ENCODE data around the gene TOLLIP. TPM values are rescaled to one million over a fixed set of nuclear protein-coding genes. Genes with fewer than 3 reads are reported as not detected.
"Not testable (repeated sequence)": the region's sequence is repeated elsewhere in the genome, so short reads cannot be mapped to it uniquely, and the experiment has no call there.

TOLLIP gene
- total RNA-seq, 1 donor from 2014 or later, result 58.4 TPM

GRCh38 chr11:1267441-1268100, 41.9 kb downstream of the TOLLIP start:
- H3K4me3 Mint-ChIP-seq (ENCODE audit: unreplicated experiment), result no peak overlapping the region
- H3K4me1 Mint-ChIP-seq (ENCODE audit: low read depth), result peaks cover 10% of the 10 kb centered on the region
- peaks cover 4% of the 10 kb centered on the region for H3K9me3 Mint-ChIP-seq (ENCODE audit: low read depth)
- TF ChIP-seq CTCF (IDR thresholded peaks at IDR 0.05), result no peak
- H3K27me3 Mint-ChIP-seq (ENCODE audit: low read depth), result no peaks in the 10 kb centered on the region
- H3K27ac Mint-ChIP-seq (ENCODE audit: unreplicated experiment), result no peak overlapping the region
- H3K36me3 Mint-ChIP-seq (ENCODE audit: low read depth), result peaks cover 3% of the 10 kb centered on the region
- no peak for DNase-seq (ENCODE audit: low spot score)

- not testable (repeated sequence) for H3K27me3 Mint-ChIP-seq (ENCODE audit: low read depth); H3K9me3 Mint-ChIP-seq (ENCODE audit: low read depth); H3K36me3 Mint-ChIP-seq (ENCODE audit: low read depth); H3K27ac Mint-ChIP-seq (ENCODE audit: unreplicated experiment); DNase-seq (ENCODE audit: low spot score); H3K4me3 Mint-ChIP-seq (ENCODE audit: unreplicated experiment)
- H3K4me1 Mint-ChIP-seq (ENCODE audit: low read depth), result peaks cover 14% of the 10 kb centered on the region
These were observed 42.5 kb downstream of the TOLLIP start for GRCh38 chr11:1266976-1267375.

GRCh38 chr11:1265480-1265879, 44.0 kb downstream of the TOLLIP start:
- H3K36me3 Mint-ChIP-seq (ENCODE audit: low read depth); H3K9me3 Mint-ChIP-seq (ENCODE audit: low read depth); H3K4me3 Mint-ChIP-seq (ENCODE audit: unreplicated experiment); H3K27ac Mint-ChIP-seq (ENCODE audit: unreplicated experiment); H3K27me3 Mint-ChIP-seq (ENCODE audit: low read depth); DNase-seq (ENCODE audit: low spot score): not testable (repeated sequence)
- H3K4me1 Mint-ChIP-seq (ENCODE audit: low read depth), result peaks cover 14% of the 10 kb centered on the region

- H3K27ac Mint-ChIP-seq (ENCODE audit: unreplicated experiment), result peak overlapping the region; percentile 87
- not testable (repeated sequence) for H3K4me3 Mint-ChIP-seq (ENCODE audit: unreplicated experiment); H3K9me3 Mint-ChIP-seq (ENCODE audit: low read depth); H3K36me3 Mint-ChIP-seq (ENCODE audit: low read depth); DNase-seq (ENCODE audit: low spot score); H3K27me3 Mint-ChIP-seq (ENCODE audit: low read depth)
- peak; percentile 79 for TF ChIP-seq CTCF (IDR thresholded peaks at IDR 0.05)
- H3K4me1 Mint-ChIP-seq (ENCODE audit: low read depth), result peaks cover 14% of the 10 kb centered on the region
These were observed 45.0 kb downstream of the TOLLIP start for GRCh38 chr11:1264444-1264843.

GRCh38 chr11:1263010-1263409, 46.4 kb downstream of the TOLLIP start:
- TF ChIP-seq CTCF (IDR thresholded peaks at IDR 0.05), result no peak
- DNase-seq (ENCODE audit: low spot score), result no peak
- H3K4me3 Mint-ChIP-seq (ENCODE audit: unreplicated experiment), result peak overlapping the region; percentile 67
- H3K27ac Mint-ChIP-seq (ENCODE audit: unreplicated experiment), result peak overlapping the region; percentile 96
- no peaks in the 10 kb centered on the region for H3K27me3 Mint-ChIP-seq (ENCODE audit: low read depth)
- H3K9me3 Mint-ChIP-seq (ENCODE audit: low read depth), result peaks cover 4% of the 10 kb centered on the region
- H3K4me1 Mint-ChIP-seq (ENCODE audit: low read depth), result peaks cover 14% of the 10 kb centered on the region
- peaks cover 3% of the 10 kb centered on the region for H3K36me3 Mint-ChIP-seq (ENCODE audit: low read depth)

- no peak for TF ChIP-seq CTCF (IDR thresholded peaks at IDR 0.05)
- peaks cover 3% of the 10 kb centered on the region for H3K36me3 Mint-ChIP-seq (ENCODE audit: low read depth)
- peak overlapping the region; percentile 96 for H3K27ac Mint-ChIP-seq (ENCODE audit: unreplicated experiment)
- peaks cover 14% of the 10 kb centered on the region for H3K4me1 Mint-ChIP-seq (ENCODE audit: low read depth)
- DNase-seq (ENCODE audit: low spot score), result no peak
- H3K9me3 Mint-ChIP-seq (ENCODE audit: low read depth), result peaks cover 4% of the 10 kb centered on the region
- H3K27me3 Mint-ChIP-seq (ENCODE audit: low read depth), result no peaks in the 10 kb centered on the region
- H3K4me3 Mint-ChIP-seq (ENCODE audit: unreplicated experiment), result peak overlapping the region; percentile 67
These were observed 47.0 kb downstream of the TOLLIP start for GRCh38 chr11:1262172-1263006.
